Endothelial cell (in vitro differentiated cells): ENCODE results near the gene SEC22A. TPM values are rescaled to one million over a fixed set of nuclear protein-coding genes. Genes with fewer than 3 reads are reported as not detected.
"Not testable (repeated sequence)": the region's sequence is repeated elsewhere in the genome, so short reads cannot be mapped to it uniquely, and the experiment has no call there.

ENCODE experiments used
- DNase-seq: peaks from one replicate; pipeline ENCODE4 v3.0.0; 2021; ENCODE audit warnings: low spot score
- H3K27ac Mint-ChIP-seq: one replicate; pipeline ENCODE4 v1.8.0; 2021; ENCODE audit warnings: mixed read lengths, inconsistent platforms; ENCODE audit not compliant: unreplicated experiment
- H3K27me3 Mint-ChIP-seq: one replicate; pipeline ENCODE4 v1.8.0; 2021; ENCODE audit warnings: mild to moderate bottlenecking, moderate library complexity, mixed read lengths, inconsistent platforms; ENCODE audit not compliant: unreplicated experiment
- H3K36me3 Mint-ChIP-seq: one replicate; pipeline ENCODE4 v1.8.0; 2021; ENCODE audit warnings: mild to moderate bottlenecking, low read depth, mixed read lengths, inconsistent platforms; ENCODE audit not compliant: unreplicated experiment
- H3K4me1 Mint-ChIP-seq: one replicate; pipeline ENCODE4 v1.8.0; 2021; ENCODE audit warnings: mild to moderate bottlenecking, mixed read lengths, inconsistent platforms; ENCODE audit not compliant: unreplicated experiment
- H3K4me3 Mint-ChIP-seq: one replicate; pipeline ENCODE4 v1.8.0; 2021; ENCODE audit warnings: mild to moderate bottlenecking, mixed read lengths, inconsistent platforms; ENCODE audit not compliant: unreplicated experiment
- H3K9me3 Mint-ChIP-seq: one replicate; pipeline ENCODE4 v1.8.0; 2021; ENCODE audit warnings: mixed read lengths, inconsistent platforms; ENCODE audit not compliant: unreplicated experiment
- CTCF ChIP-seq: fragments of 200-600 bp; sonication (generic); IDR thresholded peaks from one replicate; pipeline ENCODE4 v1.5.0; 2021; ENCODE audit warnings: antibody characterized with exemption; ENCODE audit not compliant: unreplicated experiment
- total RNA-seq: library from RNA; stranded (reverse); fragmentation: NEBNext Ultra II Directional; extraction: Animal tissue kit (Norgen Biotek cat#: 25700); gene quantifications from one replicate; pipeline ENCODE4 v1.2.1, GENCODE V29; 2021; ENCODE audit not compliant: unreplicated experiment

The SEC22A gene
- total RNA-seq, 1 donor from 2014 or later, result 14.9 TPM

GRCh38 chr3:123198372-123198771, 3.4 kb upstream of the SEC22A start:
- Mint-ChIP-seq H3K9me3 (no peaks in the 10 kb centered on the region), H3K36me3 (no peaks in the 10 kb centered on the region), H3K27me3 (no peaks in the 10 kb centered on the region), H3K4me3 (no peak overlapping the region), H3K4me1 (peaks cover 6% of the 10 kb centered on the region), H3K27ac (no peak overlapping the region)
- TF ChIP-seq CTCF, result no peak
- DNase-seq, result no peak

GRCh38 chr3:123201223-123201556, 553 bp upstream of the SEC22A start:
- Mint-ChIP-seq H3K36me3 (no peaks in the 10 kb centered on the region), H3K27ac (peak overlapping the region; percentile 67), H3K4me3 (peak overlapping the region; percentile 94), H3K27me3 (no peaks in the 10 kb centered on the region), H3K4me1 (peaks cover 6% of the 10 kb centered on the region), H3K9me3 (no peaks in the 10 kb centered on the region)
- no peak for TF ChIP-seq CTCF
- DNase-seq, result no peak

GRCh38 chr3:123202451-123202850, 708 bp downstream of the SEC22A start:
- no peaks in the 10 kb centered on the region for H3K36me3 Mint-ChIP-seq
- no peaks in the 10 kb centered on the region for H3K9me3 Mint-ChIP-seq
- H3K27me3 Mint-ChIP-seq, result no peaks in the 10 kb centered on the region
- peak; percentile 7 for DNase-seq
- H3K4me3 Mint-ChIP-seq, result peak overlapping the region; percentile 94
- H3K4me1 Mint-ChIP-seq, result peaks cover 6% of the 10 kb centered on the region
- TF ChIP-seq CTCF, result no peak
- peak overlapping the region; percentile 52 for H3K27ac Mint-ChIP-seq

GRCh38 chr3:123218990-123219389, 17.2 kb downstream of the SEC22A start:
- Mint-ChIP-seq H3K36me3 (no peaks in the 10 kb centered on the region), H3K9me3 (no peaks in the 10 kb centered on the region), H3K27ac (no peak overlapping the region), H3K27me3 (no peaks in the 10 kb centered on the region), H3K4me1 (no peaks in the 10 kb centered on the region), H3K4me3 (no peak overlapping the region)
- no peak for DNase-seq
- no peak for TF ChIP-seq CTCF

- not testable (repeated sequence) for H3K27ac Mint-ChIP-seq, DNase-seq, H3K36me3 Mint-ChIP-seq, H3K9me3 Mint-ChIP-seq, H3K4me1 Mint-ChIP-seq, H3K27me3 Mint-ChIP-seq, H3K4me3 Mint-ChIP-seq
These were observed 19.6 kb downstream of the SEC22A start for GRCh38 chr3:123221369-123221768.

GRCh38 chr3:123225016-123225415, 23.3 kb downstream of the SEC22A start:
- H3K27me3 Mint-ChIP-seq, result peaks cover 2% of the 10 kb centered on the region
- TF ChIP-seq CTCF, result no peak
- H3K4me1 Mint-ChIP-seq, result no peaks in the 10 kb centered on the region
- DNase-seq, result no peak
- H3K27ac Mint-ChIP-seq, result no peak overlapping the region
- peaks cover 36% of the 10 kb centered on the region for H3K36me3 Mint-ChIP-seq
- peaks cover 13% of the 10 kb centered on the region for H3K9me3 Mint-ChIP-seq
- no peak overlapping the region for H3K4me3 Mint-ChIP-seq
